Uterus (tissue), 2 donors: ENCODE data around the gene PGGHG.

Experiments
- POLR2A ChIP-seq, 2 donors: fragments of 450-650 bp; IDR thresholded peaks; one replicate each; pipeline ENCODE4 v1.6.1; 2016; ENCODE audit warnings: antibody characterized with exemption in 2 of 2, mild to moderate bottlenecking in 1 of 2, moderate library complexity in 1 of 2
- TF ChIP-seq, protein P1 (sequence below), 4 experiments: fragments of 200-600 bp in 2 of 4; fragments of 450-650 bp in 2 of 4; sonication (generic) in 2 of 4; IDR thresholded peaks; one replicate each; pipeline ENCODE4 v1.5.1; 2016 to 2019; ENCODE audit warnings: antibody characterized with exemption in 4 of 4, mild to moderate bottlenecking in 2 of 4, moderate library complexity in 1 of 4

DNA sequence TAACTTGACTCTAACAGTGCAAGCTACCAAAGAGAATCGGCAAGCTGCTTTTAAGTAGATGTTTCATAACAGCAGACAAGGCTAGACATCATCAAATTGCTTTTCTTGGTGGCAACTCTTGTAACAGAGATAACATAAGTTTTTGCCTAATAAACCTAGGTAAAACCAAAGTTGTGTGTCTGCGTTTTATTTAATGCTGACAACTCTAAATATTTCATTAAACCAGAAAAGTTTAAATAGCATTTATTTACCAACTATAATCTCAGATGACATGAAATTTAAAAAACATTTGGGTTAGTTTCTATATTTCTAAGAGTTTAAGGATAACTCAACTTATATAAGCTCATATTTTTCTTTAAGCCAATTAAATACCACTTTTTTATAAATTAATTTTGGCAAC is 51.0 kb downstream of the PGGHG start:
- TF ChIP-seq, protein P1, sequence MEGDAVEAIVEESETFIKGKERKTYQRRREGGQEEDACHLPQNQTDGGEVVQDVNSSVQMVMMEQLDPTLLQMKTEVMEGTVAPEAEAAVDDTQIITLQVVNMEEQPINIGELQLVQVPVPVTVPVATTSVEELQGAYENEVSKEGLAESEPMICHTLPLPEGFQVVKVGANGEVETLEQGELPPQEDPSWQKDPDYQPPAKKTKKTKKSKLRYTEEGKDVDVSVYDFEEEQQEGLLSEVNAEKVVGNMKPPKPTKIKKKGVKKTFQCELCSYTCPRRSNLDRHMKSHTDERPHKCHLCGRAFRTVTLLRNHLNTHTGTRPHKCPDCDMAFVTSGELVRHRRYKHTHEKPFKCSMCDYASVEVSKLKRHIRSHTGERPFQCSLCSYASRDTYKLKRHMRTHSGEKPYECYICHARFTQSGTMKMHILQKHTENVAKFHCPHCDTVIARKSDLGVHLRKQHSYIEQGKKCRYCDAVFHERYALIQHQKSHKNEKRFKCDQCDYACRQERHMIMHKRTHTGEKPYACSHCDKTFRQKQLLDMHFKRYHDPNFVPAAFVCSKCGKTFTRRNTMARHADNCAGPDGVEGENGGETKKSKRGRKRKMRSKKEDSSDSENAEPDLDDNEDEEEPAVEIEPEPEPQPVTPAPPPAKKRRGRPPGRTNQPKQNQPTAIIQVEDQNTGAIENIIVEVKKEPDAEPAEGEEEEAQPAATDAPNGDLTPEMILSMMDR (IDR thresholded peaks at IDR 0.05): no peak
- TF ChIP-seq POLR2A (IDR thresholded peaks at IDR 0.05): no peak
